GM04504 (cell line): ENCODE data around the gene KIF1B.
A peak's percentile ranks its signal among the peaks of the same experiment; 100 is the strongest.
"Not testable (repeated sequence)": the region's sequence is repeated elsewhere in the genome, so short reads cannot be mapped to it uniquely, and the experiment has no call there.

ENCODE experiments used
- DNase-seq: peaks from one replicate; pipeline ENCODE4 v3.0.0-alpha.2; 2012; ENCODE audit warnings: low read depth

The KIF1B gene

DNA sequence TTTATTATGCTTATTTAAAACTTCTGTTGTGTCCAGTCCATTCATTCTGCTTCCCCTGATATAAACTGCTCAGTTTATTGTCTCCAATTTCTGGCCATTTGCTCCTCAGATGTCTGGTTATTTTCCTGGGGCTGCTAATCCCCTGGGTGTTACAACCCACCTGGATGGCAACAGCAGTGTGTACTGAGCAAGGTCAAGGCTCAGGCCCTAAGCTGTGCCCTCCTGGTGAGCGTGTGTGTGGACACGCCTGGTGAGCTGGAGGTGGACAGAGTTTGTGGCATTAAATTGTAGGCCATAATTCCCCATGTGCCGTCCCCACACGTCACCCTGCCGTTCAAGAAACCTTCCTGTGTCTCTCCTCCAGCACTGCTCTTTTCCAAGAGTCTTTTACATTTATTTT is 18.1 kb upstream of the KIF1B start:
- DNase-seq: no peak

DNA sequence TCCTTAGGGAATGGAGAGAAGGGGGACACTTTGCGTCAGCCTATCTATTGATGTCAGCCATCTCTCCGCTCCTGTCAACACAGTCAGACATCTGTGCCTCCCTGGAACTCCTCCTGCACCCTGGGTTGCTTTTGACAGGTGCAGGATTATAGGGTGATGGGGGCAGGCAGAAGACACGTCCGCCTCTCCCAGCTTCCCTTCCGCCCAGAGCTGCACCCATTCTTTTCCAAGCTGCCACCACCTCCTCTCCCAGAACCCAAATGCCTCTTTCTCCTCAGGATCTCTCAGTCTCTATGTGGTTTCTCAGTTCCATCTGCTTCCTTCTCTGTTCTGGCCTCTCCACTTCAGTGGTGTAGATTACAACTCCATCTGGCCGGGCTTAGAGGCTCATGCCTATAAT is 17.1 kb upstream of the KIF1B start:
- no peak for DNase-seq

DNA sequence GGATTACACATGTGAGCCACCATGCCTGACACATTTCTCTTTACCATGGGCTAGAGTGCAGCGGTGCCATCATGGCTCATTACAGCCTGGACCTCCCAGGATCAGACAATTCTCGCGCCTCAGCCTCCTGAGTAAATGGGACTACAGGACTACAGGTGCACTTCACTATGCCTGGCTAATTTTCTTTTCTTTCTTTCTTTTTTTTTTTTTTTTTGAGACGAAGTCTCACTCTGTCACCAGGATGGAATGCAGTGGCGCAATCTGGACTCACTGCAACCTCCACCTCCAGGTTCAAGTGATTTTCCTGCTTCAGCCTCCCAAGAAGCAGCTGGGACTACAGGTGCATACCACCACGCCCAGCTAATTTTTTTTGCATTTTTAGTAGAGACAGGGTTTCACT is 14.8 kb upstream of the KIF1B start:
- DNase-seq: no peak

DNA sequence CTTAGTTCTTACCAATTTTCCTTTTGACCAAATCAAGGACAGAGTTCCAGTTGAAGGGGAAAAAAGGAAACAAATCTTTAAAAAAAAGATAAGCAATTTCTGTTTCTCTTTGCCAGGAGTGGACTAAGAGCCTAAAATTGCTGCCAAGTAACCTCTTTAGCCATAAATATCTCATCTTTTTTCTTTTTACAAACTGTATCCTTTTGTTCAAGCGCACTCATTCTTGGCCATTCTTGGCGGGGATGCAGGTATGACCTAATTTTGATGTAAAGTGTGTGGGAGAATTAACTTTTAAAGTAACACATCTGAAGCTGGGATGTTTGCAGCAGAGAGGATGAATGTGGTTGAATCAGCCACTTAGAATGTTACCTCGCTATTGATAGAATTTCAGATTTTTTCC is 13.4 kb upstream of the KIF1B start:
- no peak for DNase-seq

DNA sequence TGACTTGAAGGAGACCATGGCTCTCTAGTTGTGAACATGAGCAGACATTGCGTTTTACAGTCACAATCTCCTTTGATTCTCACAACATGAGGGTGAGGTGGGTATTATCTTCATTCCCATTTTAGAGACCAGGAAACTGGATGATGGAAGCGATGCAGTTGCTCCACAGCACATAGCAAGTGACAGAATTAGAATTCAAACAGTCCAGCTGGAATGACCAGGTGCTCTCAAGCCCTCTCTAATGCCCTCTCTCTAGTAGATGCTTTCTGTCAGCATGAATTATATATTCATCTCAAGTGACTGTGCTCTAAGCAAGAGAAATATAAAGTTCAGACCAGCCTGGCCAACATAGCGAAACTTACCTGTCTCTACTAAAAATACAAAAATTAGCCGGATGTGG is 9.8 kb upstream of the KIF1B start:
- DNase-seq: no peak

DNA sequence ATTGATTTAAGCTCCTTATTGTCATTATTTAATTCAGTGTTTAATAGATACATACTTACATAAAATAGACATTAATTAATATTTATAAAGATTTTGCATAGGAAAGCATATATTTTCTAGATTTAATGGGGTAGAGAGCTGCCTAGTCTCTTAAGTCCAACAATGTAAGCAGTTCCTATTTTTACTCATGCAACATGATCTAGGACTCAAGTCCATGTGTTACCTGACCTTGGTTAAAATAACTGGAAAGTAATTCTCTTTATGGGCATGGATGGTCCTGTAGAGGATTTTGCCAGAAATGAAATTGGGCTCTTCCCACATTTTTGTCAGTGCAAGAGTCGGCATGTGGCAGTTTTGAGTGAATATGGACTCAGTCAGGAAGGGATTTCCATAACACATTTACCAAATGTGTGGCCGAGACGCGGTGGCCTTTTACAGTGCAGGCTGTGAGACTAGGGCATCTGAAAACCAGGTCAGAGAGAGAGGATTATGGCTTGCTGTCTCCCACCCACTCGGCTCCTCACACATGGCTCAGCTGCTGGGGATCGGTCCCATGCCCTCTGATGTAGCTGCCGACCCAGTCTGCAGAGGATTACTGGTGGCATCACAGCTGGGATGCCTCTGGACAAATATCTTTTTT is 6.2 kb upstream of the KIF1B start:
- DNase-seq: no peak

DNA sequence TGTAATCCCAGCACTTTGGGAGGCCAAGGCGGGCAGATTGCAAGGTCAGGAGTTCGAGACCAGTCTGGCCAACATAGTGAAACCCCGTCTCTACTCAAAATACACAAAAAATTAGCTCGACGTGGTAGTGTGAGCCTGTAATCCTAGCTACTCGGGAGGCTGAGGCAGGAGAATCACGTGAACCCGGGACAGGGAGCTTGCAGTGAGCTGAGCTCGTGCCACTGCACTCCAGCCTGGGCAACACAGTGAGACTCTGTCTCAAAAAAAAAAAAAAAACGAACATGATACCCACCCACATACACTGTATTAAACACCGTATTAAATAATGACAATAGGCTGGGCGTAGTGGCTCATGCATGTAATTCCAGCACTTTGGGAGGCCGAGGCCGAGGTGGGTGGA is 5.2 kb upstream of the KIF1B start:
- DNase-seq: not testable (repeated sequence)

DNA sequence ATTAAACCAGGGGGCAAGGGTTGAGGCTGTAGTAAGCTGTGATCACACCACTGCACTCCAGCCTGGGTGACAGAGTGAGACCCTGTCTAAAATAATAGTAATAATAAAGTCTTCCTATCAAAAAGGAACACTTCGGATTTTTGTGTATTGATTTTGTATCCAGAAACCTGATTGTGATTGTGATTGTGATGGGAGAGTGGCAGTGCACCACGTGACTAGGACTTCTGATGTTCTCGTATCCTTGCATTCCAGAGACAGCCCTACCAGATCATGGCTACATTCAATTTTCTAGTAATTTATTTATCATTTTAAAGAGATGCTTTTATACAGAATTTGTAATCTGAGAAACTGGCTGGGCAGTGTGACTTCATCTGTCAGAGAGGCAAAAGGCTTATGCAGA is 2.6 kb upstream of the KIF1B start:
- DNase-seq: no peak

DNA sequence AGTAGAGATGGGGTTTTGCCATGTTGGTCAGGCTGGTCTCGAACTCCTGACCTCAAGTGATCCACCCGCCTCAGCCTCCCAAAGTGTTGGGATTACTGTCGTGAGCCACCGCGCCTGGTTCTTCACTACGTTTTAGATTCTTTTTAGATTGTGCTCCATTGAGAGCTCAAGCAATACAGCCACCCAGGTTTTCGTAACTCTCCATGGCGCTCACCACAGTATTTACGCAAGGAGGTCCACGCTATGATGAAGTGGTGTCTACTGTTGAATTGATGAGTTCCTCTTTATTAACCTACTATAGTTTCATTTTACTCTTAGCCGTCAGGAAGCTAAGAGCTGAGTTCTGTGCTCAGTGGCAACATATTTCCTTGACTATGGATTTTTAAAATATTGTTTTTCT is 1.8 kb upstream of the KIF1B start:
- DNase-seq: no peak

DNA sequence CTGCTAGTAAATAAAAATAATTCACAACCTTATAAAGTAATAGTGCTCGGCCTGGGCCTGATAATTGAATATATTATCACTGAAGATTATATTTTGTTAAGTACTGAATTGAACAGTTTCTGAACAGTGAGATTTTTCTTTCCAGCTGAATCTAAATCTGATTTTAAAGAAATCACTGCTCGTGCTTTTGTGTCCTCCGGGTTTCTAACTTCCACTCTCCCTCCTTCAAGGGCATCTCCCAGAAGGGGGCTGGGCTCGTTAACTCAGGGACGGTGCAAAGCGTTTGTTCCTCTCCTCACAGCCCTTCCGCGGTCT is 823 bp upstream of the KIF1B start:
- DNase-seq: no peak

DNA sequence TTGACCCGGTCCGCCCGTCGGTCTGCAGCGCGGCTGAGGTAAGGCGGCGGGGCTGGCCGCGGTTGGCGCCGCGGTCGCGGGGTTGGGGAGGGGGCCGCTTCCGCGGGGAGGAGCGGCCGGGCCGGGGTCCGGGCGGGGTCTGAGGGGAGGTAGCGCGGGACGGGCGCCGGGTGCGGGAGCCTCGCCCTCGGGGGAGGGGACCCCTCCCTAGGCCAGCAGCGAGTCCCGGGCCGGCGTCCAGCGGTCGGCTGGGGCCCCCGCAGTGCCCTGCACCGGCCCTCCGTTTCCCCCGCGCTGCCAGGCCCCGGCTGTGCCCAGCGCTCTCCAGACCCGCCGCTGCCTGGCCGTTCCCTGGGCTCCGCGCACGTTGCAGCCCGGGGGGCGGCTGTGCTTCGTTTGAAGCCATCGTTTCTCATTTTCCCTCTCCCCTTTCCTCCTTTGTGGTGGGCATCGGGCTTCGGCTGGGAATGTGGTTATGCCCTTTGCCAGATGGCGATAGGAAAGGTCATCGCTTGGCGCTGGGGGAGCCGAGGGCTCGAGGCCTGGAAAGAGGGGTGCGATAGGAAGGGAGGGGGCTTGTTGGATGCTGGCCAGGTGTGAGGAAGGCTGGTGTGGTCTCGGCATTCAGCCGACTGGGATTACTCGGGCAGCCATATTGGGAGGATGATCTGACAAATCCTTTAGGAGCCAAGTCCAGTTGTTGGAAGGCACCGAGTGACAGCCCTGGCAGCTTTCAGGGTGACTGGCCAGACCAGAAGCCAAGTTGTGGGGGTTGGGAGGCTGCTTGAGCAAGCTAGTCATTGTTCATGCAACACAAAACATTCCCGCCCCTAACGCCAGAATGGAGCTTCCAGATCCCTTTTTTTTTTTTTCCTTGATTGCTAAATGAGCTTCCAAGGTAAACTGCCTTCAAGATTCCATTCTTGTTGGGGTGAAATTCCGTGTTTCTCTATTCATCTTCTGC is 753 bp downstream of the KIF1B start:
- peak; percentile 92 for DNase-seq

DNA sequence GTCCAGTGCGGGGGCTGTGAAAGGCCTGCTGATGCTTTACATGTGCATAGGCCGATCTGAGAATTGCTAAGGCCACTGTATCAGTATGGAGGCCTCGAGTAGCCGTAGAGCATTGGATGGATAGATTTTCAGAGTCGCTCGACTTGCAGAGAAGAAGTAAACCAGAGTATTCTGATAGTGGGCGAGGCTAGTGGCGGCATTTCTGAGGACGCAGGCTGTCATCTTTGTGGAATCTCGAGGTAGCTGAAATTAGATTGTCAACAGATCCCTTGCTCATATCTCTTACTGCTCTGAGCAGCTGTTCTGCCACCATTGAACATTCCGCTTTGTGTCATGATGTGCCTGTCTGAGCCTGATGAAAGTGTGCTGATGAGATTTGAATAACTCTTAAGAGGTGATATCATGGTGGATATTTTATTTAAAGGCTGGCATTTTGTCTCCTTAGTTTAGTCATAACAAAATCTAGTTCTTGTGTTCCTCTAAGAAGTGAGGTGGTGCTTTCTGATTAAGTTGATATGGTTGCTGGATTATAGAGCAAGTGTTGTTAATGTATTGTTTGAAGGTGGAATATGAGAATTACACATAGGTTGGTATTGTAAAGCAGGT is 1.5 kb downstream of the KIF1B start:
- no peak for DNase-seq

DNA sequence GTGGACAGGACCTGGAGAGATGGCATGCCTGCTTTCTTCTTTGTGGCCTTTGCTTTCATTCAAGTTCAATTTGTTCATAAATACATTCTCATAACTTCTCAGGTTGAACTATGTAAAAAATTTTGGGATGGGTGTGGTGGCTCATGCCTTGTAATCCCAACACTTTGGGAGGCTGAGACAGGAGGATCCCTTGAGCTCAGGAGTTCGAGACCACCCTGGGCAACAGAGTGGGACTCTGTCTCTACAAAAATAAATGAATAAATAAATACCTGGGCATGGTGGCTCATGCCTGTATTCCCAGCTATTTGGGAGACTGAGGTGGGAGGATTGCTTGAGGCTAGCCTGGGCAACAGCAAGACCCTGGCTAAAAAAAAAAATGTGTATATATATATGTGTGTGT is 2.1 kb downstream of the KIF1B start:
- DNase-seq: no peak

DNA sequence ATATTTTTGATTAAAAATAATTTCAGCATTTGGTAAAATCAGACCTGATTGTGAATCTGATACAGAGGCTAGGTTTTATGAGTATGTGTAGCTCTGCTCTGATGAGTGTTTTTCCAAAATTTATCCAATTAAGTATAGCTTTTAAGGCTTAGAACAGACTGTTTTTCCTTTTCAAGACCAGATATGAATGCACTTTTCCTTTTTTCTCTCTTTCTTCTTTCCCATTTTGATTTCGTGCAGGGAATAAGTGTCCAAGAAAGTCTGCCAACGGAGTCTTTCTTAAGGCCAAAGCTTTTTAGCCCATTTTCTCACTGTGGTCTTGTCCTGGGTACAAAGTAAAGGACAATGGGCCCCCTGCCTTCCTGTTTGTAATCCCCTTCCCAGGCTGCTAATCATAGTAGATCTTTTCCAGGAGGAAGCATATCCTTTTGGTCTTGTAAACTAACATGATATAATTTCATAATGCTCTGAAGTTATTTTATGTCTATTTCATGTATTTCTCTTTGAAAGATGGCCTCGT is 2.9 kb downstream of the KIF1B start:
- no peak for DNase-seq

DNA sequence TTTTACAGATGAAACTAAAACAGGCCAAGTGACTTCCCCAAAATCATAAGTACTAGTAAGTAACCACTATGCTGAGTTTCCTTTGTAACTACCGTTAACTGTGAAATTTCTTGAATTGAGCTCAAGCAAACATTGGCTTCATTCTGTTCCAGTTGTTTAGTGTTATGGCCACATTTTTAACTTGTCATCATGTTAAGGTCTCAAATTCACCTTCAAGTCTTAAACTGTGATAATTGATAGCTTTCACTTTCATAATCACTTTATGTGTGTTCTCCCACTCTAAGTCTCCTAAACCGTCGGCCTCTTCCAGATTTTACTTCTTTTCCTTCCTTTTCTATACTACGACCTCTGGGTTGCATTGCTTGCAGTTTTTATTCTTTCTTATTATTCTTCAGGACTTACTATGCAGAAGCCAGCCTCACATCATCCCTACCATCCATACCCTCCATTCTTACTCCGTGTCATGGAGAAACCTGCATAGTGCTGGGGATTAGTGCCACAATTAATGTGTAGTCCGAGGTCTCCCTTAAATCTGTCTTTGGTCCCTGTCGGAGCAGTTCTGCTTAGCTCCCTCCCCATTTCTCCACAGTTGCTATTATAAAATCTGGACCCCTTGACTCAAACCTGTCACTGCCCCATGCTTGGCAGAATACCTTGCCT is 5.8 kb downstream of the KIF1B start:
- no peak for DNase-seq

DNA sequence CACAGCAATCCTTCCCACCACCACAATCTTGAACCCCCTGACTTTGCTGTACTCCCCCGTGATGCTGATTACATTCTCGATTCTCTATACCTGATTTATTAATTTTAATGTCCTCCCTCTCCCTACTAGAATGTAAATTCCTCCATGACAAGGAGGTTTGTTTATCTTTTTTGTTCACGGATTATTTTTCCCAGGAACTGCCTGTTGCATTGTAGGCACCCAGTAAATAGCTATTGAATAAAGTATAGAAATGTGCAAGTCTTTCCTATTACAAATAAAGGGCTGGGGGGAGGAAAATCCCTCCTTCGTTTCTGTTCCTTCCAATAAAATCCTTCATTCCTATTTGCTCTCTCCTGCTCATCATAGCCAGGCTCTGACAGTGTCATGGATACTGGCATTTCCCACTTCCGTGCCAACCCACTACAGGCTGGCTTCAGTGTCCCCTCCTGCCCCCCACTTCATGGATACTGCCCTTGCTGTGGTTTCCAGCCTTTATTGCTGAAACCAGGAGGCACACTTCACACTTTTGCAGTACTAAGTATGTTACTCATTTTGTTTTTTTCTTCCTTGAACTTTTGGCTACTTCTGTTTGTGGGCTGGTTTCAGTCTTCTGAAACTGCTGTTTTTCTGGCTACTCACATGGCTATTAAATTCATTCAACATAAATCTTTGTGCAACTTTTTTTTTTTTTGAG is 7.5 kb downstream of the KIF1B start:
- DNase-seq: peak; percentile 60

DNA sequence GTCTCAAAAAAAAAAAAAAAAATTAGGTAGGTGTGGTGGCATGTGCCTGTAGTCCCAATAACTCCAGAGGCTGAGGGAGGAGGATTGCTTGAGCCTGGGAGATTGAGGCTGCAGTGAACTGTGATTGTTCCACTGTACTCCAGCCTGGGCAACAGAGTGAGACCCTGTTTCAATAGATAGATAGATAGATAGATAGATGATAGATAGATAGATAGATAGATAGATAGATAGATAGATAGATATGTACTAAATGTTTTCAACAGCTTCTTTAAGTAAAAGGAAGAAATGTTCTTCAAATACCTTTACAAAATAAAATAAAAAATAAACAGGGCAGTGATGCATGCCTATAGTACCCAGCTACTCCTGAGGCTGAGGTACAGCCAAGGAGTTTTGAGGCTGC is 9.8 kb downstream of the KIF1B start:
- no peak for DNase-seq

DNA sequence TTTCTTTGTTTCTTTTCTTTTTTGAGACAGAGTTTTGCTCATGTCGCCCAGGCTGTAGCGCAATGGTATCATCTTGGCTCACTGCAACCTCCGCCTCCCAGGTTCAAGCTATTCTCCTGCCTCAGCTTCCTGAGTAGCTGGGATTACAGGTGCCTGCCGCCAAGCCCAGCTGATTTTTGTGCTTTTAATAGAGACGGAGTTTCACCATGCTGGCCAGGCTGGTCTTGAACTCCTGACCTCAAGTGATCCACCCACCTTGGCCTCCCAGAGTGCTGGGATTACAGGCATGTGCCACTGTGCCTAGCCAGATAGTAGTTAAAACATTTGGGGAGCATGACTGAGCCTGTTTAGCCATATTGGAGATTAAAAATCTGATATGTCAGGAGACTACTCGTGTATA is 10.3 kb downstream of the KIF1B start:
- not testable (repeated sequence) for DNase-seq

DNA sequence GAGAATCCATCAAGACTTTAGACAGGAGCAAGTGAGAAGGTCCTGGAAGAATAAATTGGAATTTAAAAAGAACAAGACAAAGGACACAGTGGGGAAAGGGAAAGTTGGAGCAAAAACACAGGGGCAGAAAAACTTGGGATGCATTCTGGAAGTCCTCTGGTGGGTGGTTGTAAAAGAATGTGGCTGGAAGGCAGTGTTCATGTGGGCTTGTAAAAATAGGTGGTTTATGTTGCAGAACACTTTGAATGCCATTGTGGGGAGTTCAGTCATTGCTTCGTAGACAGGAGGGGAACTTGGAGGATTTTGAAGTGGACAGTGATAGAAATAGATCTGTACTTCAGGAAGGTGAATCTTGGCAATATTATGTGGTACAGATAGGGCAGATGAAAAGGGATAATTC is 15.2 kb downstream of the KIF1B start:
- no peak for DNase-seq

DNA sequence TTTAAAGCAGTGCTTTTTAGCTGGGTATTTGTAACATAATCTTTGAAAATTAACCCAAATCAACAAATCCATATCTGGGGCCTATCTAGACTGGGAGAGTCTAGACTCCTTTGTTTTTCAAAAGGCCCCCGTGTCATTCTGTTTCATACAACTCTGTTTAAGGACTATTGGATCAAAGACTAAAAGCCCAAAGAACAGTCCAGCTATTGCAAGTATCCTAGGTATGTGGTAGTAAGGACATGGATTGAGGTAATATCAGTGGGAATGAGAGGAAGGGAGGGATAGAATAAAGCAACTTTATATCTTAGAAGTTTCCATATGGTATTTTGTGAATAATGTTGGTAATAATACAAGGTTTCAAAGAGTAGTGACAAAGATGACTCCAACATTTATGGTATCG is 18.2 kb downstream of the KIF1B start:
- DNase-seq: no peak

DNA sequence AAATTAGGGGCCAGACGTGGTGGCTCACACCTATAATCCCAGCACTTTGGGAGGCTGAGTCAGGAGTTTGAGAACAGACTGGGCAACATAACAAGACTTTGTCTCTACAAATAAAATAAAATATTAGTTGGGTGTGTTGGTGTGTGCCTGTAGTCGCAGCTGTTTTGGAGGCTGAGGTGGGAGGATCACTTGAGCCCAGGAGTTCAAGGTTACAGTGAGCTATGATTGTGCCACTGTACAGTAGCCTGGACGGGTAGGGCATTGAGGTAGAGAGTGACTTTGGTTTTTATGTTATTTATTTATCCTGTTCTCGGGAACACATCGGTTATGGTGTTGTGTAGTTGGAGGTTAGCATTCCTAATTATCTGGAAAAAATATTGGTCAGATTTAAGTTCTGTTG is 19.5 kb downstream of the KIF1B start:
- no peak for DNase-seq

DNA sequence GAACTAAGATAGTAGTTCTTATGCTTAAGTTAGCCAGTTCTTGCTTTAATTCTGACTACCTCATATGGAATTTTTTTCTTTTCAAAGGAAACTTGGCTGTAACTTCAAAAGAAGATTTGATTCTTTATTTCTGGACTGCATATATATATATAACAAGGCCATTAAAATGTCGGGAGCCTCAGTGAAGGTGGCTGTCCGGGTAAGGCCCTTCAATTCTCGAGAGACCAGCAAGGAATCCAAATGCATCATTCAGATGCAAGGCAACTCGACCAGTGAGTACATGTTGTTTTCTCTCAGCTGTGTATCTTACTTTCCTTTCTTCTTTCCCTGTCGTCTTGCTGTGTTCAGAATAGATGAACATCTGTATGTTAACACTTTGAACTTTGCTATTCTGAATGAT is 21.8 kb downstream of the KIF1B start:
- DNase-seq: no peak
